ENCODE data around the gene ZNF48. TPM values are rescaled to one million over a fixed set of nuclear protein-coding genes. Genes with fewer than 3 reads are reported as not detected.
A peak's percentile ranks its signal among the peaks of the same experiment; 100 is the strongest.

Gene ZNF48
- total RNA-seq, 1 donor from 2014 or later, result 6.1 TPM

DNA sequence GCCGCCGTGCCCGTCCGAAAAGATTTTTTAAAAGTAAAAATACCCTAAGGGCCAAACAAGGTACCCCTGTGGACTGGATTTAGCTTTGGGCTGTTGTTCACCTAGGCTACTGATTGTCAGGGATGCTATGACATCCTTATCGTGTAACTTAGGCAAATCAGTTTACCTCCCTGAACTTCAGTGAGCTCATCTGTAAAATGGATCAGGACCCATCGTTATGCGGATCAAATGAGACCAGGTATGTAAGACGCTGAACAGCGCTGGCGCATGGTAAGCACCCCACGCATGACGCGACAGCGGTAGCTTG lies 11.5 kb downstream of the ZNF48 start:
- TF ChIP-seq CTCF (IDR thresholded peaks at IDR 0.05), result no peak
- Histone ChIP-seq H3K27me3 (no peaks in the 10 kb centered on the region), H3K4me1 (peaks cover 21% of the 10 kb centered on the region), H3K9me3 (no peaks in the 10 kb centered on the region), H3K27ac (peak overlapping the region; percentile 77), H3K36me3 (no peaks in the 10 kb centered on the region), H3K4me3 (peak overlapping the region; percentile 62)
- DNase-seq, result no peak
- intact Hi-C loops (cut with DNase I), result no loop called here
- ATAC-seq, result no peak

DNA sequence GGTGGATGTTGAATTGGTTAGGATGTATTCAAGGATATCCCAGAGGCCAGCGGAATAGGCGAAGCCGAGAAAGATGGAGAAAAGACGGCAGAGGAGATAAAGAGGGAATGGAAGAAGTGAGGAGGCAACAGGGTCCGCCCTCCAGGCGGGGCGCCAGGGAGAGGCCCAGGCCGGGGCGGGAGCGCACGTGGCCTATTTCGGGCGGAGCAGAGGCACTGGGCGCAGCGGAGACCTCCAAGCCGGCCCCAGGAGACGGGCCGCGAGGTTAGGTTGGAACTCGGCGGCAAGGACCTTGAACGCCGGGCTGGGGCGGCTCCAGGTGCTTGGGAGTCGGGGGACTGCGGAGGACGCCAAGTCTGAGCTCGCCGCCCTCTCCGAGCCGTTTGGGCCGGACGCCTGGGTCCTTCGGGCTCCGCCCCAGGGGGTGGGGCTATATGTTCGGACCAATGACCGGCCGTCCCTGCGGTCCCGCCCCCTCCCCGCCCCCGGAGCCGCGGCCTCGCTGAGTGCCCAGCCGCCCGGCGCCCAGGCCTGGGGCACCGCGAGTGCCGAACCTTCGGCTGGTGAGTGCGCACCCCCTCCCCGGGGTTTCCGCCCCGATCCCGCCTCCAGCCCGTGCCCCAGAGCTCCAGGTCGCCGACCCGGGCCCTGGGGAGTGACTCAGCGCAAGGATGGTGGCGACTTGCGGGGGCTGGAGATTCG lies 12.0 kb downstream of the ZNF48 start, which contains the start of gene ZNF771:
ZNF771 (plus strand) TSS at position 505 of the 702 bp plus-strand sequence. CDS start 448 bp downstream, outside the sequence.
- peak within 1 kb of the TSS; percentile 77 for H3K27ac ChIP-seq

GRCh38 chr16:30407804-30408534 lies 12.7 kb downstream of the ZNF48 start:
- TF ChIP-seq CTCF (IDR thresholded peaks at IDR 0.05), result no peak
- H3K4me1 ChIP-seq, result peaks cover 21% of the 10 kb centered on the region
- no peaks in the 10 kb centered on the region for H3K27me3 ChIP-seq
- intact Hi-C loops (cut with DNase I), result no loop called here
- ATAC-seq (no peak), DNase-seq (no peak)
- peaks cover 4% of the 10 kb centered on the region for H3K36me3 ChIP-seq
- H3K9me3 ChIP-seq, result no peaks in the 10 kb centered on the region
- peak overlapping the region; percentile 62 for H3K4me3 ChIP-seq
- peak overlapping the region; percentile 77 for H3K27ac ChIP-seq

More for the DNA sequence above, 12.0 kb downstream of the ZNF48 start, which contains the start of gene ZNF771:
- TF ChIP-seq CTCF (IDR thresholded peaks at IDR 0.05), result peak; percentile 19
- DNase-seq (peak; percentile 97), ATAC-seq (peak; percentile 97)
- Histone ChIP-seq H3K4me1 (peaks cover 21% of the 10 kb centered on the region), H3K9me3 (no peaks in the 10 kb centered on the region), H3K4me3 (peak within 1 kb of the TSS; percentile 62), H3K27me3 (no peaks in the 10 kb centered on the region), H3K36me3 (peaks cover 4% of the 10 kb centered on the region)
- intact Hi-C loops (cut with DNase I), result no loop called here

DNA sequence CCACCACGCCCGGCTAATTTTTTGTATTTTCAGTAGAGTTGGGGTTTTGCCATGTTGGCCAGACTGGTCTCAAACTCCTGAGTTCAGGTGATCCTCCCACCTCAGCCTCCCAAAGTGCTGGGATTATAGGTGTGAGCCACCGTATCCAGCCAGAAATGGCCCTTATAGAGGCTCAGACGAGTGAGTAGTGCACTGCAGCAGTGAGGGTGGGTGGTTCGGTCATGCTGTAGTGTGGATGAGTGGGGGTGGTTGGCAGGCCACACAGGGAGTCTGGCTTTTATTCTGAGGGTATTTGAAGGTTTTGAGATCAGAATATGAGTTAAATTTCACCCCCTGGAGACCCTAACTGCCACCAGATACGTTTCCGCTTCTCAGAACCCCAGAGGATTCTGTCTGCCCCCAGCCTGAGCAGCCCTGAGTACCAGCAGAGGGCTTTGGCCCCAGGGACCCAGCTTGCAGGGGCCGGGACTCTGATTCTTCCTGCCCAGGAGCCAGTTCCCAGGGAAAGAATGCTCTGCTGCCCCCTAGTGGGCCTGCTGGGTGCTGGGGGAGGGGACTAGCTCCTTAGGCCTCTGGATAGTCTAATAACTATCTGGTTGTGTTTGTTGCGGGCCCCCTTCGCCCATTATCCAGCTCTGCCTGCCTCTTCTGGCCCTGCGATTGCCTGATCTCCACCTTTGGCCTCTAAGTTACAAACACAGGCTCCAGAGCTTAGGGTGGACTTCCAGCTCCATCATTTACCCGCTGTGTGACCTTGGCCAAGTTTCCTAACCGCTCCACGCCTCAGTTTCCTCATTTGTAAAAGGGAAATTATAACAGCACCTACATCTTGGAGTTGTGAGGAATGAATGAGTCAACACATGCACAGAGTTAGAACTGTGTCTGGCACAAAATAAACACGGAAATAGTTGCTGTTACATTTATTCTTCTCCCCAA lies 14.2 kb downstream of the ZNF48 start:
- intact Hi-C loops (cut with DNase I), result no loop called here
- Histone ChIP-seq H3K4me3 (no peak overlapping the region), H3K9me3 (no peaks in the 10 kb centered on the region), H3K27me3 (no peaks in the 10 kb centered on the region), H3K36me3 (peaks cover 4% of the 10 kb centered on the region), H3K27ac (no peak overlapping the region), H3K4me1 (peaks cover 21% of the 10 kb centered on the region)
- peak; percentile 94 for DNase-seq
- ATAC-seq, result peak; percentile 87
- peak; percentile 95 for TF ChIP-seq CTCF (IDR thresholded peaks at IDR 0.05)

- Histone ChIP-seq H3K4me3 (no peak overlapping the region), H3K4me1 (peaks cover 22% of the 10 kb centered on the region), H3K27me3 (no peaks in the 10 kb centered on the region), H3K27ac (no peak overlapping the region), H3K9me3 (no peaks in the 10 kb centered on the region), H3K36me3 (peaks cover 4% of the 10 kb centered on the region)
- no peak for TF ChIP-seq CTCF (IDR thresholded peaks at IDR 0.05)
- no peak for DNase-seq
- intact Hi-C loops (cut with DNase I), result no loop called here
- no peak for ATAC-seq
Measured at GRCh38 chr16:30413112-30413806, 18.0 kb downstream of the ZNF48 start.
